NCI-H526 (cell line): ENCODE data around the gene CDK14.

Source experiments
- DNase-seq, 2 experiments: peaks; one replicate each; lab custom pipeline; 2025; lab: John Stamatoyannopoulos, UW

The CDK14 gene

DNA sequence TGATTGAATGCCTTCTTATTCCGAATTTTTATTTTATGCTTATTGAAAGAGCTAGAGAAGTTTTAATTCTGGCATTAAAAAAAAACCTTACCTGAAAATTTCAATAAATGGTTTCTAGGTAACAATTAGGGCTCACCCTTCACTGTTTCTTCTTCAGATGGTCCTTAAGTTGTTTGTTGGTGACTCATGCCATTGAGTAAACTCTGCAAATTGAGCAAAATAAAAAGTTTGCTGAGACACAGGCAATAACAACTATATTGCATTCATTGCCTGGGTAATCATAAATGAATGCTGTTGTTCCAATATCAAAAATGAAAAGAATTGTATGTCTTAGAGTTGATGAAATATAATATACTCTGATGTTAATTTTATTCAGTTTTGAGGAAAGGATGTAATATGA lies 300.3 kb downstream of the CDK14 start:
- DNase-seq, result no peak

DNA sequence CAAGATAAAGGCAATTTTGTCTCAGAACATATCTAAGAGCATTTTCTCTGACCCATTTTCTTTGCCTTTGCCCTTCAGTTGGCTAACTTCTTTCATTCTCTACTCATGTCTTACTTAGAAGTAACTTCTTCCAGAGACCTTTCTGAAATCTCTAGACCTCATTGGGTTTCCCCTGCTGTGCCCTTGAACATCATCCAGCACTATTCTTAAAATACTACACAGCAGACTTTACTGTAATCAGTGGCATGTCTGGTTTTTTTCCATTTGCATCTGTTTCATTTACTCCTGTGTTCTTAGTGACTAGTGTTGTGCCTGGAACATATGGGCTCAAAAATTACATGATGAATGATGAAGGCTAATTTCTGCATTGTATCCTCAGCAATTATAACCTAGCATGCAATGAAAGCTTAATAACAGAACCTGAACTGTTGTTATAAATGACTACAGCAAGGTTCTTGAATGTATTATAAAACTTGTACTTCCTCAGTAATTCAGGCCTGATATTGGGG lies 301.9 kb downstream of the CDK14 start:
- DNase-seq, result no peak

DNA sequence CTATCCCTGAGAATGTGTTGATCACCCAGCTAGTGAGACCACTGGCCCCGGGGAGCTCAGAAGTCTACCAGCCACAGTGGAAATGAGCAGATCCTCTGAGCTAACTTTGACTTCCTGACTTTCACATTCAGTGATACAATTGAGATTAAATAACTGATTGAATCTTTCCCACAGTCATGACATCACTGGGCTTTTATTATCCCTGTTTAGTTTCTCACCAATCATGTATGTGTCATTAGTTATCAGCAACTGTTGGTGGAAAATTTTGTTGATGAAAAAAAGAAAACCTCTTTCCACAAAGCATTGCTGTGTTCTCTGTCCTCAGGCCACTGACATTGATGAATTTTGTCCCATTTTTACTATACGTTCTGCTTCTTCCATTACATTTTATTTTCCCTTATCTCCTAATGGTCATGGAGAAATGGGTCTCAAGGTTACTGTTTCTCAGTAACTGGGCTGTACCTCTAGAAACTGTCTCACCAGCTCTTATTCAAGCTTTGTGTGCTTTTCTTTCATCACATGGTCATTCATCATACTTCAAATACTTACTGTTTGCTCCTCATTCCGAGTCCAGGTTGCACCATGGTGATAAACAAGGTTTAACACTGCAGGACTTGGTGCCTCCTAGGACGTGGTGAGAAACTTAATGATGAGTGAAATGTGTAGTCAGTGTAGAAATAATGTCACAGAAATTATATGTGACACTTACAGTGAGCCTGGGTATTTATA lies 304.7 kb downstream of the CDK14 start:
- no peak for DNase-seq

DNA sequence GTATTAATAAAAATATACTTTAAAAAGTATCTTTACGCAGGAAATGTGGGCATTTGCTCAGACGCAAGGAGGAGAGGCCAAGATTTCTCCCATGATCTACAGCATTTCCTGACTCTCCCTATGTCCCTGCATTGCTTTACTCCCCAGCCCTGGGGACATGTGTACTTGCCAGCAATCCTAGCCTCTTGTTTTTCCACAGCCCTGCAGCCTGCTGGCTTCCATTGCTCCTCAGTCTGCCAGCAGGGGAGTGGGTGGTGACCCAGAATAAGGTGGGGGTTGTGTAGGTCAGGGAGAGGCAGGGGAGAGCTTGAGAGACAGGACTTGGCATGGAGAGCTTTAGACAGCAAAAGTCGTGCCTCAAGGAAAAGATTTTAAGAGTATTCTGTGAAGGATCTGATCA lies 307.7 kb downstream of the CDK14 start:
- no peak for DNase-seq

DNA sequence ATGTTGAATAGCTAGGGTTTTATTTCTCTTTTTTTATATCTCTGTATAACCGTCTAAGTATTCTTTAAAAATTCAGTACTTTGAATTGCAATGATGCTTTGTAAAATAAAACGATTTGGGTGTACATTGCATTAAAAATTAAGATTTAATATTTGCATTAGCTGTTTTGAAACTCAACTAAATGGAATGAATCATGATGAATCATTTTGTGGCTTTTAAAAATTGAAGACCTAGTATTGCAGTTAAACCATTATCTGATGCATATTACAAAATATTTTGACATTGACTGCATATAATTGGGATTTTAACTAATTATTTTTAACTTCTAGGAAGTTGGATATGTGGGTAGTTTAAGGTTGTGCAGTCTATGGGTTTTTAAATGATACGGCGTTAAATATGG lies 314.0 kb downstream of the CDK14 start:
- DNase-seq, result no peak

DNA sequence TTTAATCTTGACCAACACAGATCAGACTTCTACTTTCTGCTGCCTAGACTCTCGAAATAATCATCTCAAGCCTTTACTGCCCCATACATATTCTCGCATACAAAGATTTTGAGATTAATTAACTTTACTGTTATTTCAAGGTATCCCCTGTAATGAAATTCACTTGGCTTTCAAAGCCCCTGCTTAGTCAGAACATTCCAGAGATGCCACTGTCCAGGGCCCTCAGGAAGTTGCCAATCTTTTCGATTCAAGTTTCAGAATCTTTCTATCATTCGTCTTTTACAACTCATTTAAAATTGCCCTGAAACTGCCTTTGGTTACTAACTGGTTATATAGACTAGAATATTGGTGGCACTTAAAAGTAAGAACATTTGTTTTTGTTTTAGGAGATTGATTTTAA lies 320.2 kb downstream of the CDK14 start:
- no peak for DNase-seq

DNA sequence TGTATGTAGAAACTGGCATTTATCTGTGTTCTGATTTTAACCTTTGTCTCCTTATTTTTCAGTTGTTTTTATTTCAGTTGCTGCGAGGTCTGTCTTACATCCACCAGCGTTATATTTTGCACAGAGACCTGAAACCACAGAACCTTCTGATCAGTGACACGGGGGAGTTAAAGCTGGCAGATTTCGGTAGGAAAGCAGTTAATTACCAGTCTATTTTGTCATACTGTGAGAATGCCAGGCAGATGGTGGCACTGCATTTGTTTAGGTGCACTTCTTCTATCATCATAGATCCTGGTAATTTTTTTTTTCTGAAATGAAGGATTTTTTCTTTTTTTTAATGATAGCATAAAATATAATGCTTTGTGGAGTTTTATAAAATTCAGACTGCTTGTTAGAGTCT lies 321.4 kb downstream of the CDK14 start:
- DNase-seq, result no peak

DNA sequence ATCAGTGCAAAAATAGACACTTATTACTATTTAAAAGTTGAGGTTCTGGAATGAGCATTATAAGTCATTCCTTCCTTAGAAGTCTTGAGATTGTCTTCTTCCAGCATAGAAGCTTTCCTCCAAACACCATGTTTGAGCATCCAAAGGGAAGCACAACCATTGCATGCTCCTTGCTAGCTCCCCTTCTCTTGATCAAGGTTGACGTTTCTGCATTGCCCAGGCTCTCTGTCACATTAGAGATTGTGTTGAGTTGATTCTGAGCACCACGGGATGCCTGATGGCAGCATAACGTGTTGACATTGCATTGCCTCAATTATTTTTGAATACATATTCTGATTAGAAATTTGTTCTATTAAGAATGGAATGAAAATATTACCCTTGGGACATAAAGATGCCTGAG lies 322.2 kb downstream of the CDK14 start:
- no peak for DNase-seq

DNA sequence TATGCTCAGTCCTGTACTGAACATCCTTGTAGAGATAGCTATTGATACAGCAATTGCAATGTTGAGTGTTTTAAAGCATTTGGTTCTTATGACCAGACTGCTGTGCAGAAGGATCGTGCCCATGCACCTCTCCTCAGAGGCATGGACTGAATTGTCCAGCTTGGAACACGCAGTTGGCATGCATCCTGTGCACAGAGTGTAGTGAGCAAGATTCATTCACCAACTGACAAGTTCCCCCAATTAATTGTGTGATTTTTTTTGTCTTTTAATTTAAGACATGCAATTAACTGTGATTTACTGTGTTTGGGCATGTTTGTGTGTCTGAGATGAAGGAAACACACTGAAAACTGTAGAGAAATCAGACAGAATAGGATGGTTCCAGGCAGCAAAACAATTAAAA lies 323.7 kb downstream of the CDK14 start:
- DNase-seq, result no peak

DNA sequence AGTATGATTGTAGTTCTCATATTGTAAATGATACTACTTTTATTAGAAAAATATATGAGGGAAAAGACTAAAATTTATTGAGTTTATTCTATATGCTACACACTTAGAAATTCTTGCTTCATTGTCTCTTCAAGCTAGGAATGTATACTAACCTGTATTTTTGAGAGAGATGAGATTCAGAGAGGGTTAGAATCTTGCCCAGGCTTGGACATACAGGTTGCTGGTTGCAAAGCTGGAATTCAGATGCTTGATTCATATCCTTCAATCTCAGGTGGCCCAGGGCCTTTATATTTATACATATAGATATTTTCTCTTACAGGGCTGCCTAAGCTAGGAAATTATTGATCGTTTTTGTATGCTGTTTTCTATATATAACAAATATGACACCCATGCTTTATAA lies 324.2 kb downstream of the CDK14 start:
- no peak for DNase-seq

DNA sequence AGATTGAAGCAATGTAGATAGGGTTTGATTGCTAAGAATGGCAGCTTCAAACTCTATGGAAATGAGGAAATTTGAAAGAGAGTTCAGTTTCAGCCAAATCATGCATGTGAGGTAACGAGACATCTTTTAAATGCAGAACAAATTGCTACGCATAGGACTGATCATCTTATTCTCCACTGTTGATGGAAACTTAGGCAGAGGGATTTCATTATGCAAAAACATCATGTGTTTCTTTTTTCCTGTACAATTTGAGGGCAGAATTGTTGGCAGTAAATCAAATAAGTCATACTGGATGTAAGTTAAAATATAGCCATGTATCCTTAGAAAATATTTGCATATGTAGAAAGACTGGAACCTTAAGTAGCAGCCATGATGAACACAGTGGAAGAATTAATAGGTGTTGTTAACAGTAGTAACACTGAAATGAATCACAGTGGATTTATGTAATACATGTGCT lies 327.4 kb downstream of the CDK14 start:
- DNase-seq, result no peak

DNA sequence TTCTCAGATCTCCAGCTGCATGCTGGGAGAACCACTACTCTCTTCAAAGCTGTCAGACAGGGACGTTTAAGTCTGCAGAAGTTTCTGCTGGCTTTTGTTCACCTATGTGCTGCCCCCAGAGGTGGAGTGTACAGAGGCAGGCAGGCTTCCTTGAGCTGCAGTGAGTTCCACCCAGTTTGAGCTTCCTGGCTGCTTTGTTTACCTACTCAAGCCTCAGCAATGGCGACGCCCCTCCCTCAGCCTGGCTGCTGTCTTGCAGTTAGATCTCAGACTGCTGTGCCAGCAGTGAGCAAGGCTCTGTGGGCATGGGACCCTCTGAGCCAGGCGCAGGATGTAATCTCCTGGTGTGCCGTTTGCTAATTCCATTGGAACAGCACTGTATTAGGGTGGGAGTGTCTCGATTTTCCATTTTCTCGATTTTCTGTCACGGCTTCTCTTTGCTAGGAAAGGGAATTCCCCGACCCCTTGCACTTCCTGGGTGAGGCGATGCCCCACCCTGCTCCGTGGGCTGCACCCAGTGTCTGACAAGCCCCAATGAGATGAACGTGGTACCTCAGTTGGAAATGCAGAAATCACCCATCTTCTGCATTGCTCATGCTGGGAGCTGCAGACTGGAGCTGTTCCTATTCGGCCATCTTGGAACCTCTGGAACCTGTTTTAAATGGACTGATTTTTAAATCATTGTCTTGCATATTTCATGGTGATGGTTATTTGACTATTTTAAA lies 332.7 kb downstream of the CDK14 start:
- DNase-seq, result peak; percentile 69 to 72

DNA sequence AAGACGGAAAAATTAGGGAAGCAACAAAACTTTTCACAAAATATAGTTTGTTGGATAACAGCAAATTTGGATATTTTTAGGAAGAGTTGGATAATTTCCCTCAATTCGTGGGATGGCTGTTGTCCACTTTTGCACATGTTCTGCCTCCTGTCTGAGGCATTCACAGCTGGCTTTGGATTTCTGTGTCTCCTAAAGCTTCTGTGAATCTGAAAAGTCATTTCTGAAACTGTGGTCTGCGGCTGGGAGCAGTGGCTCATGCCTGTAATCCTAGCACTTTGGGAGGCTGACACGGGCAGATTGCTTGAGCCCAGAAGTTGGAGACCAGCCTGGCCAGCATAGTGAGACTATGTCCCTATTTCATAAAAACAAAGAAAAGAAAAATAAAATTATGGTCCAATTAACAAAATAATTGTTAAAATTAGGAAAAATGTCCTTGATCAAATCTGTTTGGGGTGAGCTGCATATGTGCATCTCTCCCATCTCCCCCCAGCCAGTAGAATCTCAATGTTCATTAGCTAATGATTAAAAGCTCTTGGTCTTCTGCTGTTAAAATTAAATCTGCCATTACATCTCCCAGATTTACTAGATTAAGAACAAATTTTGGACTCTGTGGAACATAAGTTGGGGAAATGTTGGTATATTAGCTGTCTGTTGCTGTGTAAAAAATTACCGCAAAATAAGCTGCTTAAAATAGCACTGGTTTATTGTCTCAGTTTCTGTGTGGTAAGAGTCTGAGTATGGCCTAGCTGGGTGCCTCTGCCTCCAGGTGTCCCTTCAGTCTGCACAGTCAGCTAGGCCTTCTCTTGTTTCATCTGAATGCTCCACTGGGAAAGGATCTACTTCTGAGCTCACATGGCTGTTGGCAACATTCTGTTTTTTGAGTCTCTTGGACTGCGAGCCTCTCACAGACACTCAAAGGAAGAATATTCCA lies 336.1 kb downstream of the CDK14 start:
- no peak for DNase-seq

DNA sequence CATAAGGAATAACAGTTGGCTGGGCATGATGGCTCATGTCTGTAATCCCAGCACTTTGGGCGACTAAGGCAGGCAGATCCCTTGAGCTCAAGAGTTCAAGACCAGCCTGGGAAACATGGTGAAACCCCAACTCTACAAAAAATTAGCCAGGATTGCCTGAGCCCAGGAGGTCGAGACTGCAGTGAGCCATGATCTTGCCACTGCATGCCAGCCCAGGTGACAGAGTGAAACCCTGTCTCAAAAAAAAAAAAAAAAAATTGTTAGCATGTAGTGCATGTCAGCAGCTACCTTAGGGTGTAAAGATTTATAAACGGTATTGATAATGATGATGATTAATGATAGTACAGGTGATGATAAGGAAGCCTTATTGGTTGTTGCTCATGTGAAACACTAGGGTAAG lies 336.9 kb downstream of the CDK14 start:
- no peak for DNase-seq

DNA sequence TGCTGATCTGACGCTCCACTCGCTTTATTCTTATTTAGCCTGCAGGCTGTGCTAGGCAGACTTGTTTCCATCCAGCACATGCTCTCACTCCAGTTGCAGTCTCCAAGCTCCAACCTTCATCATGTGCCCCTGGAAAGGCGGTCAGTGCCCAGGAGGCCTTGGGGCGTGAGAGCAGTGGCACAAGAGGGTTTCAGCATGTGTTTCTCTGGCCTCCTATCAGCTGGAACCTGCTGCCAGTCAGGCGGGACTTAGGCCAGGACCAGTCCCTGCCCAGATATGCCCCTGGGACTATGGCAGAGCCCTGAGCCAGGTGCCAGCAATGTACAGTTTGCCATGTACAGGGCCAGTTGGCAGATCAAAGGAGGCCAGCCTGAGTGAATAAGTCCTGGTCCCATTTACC lies 337.9 kb downstream of the CDK14 start:
- no peak for DNase-seq

DNA sequence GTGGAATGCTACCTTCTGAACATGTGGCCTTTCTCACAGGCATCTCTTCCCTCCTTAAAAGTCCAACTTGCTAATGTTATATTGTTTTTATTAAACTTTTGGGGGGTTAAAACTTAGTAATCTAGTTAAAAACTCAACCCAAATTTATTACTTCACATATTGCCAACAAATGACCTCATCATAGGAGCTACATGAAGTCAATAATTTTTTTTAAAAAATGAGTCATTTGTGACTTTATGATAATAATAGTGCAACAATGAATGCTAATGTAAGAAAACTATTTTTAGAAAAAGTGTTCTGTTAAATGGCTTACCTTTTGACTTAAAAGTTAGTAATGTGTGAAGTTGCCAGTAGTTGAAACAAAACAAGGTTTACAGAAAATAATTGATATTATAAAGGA lies 342.2 kb downstream of the CDK14 start:
- DNase-seq, result no peak

DNA sequence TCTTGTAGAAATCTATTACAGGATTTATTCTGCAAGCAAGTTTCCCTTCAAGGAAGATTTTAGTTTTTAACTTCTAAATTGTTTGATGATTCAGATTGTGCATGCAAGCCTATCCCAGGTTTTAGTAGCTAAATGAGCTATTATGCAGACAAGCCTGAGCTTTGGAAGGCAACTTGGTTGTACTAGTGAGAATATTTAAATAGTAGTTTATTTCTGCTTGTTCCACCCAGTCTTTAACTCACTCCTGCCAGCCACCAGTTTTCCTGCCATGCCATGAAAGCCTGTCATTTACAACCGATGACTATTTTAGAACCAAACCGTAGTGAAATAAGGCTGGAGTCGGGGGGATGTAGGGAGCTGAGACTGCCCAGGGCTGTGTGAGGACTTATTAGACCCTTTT lies 343.5 kb downstream of the CDK14 start:
- DNase-seq, result no peak

DNA sequence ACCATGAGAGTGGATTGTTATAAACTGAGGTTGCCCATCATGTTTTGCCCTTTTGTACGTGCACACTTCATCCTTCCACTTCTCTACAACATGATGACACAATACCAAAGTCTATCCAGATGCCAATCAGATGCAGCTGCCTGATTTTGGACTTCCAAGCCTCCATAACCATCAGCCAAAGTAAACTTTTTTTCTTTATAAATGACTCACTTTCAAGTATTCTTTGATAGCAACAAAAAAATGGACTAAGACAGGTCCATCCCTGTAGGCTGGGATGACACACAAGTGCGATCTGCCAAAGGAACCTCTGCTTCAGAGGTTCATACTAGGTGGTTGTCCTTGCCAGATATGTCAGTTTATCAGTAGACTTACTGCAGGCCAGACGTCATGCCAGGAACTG lies 347.9 kb downstream of the CDK14 start:
- no peak for DNase-seq

DNA sequence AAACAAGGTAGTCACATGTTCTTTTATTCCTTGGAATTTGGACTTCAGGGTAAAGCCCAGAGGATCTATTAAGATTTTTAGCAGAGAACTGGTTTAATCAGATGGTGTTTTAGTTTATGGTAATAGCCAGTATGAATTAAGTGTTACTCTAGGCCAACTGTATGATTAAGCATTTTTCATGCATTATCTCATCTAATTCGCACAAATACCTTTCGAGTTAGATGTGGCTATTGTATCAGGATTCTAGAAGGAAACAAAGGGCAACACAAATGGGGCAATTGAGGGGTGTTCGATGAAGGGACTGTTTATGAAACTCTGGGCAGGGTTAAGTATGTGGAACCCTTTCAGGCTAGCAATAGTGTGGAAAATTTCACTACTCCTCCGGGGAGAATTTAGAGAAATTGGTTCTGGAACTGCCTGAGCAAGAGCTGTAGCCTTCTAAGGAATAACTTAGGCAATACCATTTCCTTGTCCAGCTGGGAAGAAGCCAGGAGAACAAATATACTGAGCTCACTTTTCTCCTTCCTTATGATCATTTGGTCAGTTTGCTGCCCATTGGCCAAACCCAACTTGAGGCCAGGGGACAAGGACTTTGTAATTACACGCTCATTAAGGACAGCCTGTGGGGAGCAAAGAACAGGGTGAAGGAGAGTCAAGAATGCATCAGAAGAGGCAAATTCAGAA lies 349.1 kb downstream of the CDK14 start:
- DNase-seq, result no peak

DNA sequence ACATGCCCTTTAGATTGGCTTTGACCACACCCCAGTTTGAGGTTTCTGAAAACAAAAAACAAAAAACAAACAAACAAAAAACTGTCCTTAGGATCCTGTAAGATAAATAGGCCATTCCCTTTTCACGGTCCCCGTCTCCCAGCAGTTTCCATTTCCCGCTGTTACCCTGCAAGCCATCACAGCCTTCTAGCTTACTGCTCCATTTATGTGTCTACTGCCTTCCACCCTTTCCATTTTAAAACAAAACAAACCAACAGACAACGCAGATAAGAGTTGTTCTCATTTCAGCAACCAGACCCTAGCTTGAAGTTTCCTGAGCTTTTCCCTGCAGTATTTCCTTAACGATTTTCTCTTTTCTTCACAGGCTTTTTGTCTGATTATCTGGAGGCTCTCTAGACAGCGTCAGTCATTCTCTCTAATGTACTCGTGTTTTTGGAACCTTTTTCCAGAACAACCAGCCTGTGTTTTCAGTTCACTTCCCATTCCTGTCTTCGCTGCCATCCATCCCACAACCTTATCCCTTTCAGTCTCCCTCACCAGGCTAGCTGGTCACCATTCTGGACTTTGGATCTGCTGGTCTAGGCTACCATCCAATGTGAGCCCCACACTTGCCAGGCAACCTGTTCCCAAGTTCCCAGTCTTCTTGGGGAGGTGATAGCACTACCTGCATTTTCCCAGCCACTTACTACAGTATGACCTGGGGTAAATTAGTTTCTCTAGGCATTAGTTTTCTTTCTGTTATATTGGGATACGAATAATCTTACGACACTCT lies 350.8 kb downstream of the CDK14 start:
- no peak for DNase-seq

DNA sequence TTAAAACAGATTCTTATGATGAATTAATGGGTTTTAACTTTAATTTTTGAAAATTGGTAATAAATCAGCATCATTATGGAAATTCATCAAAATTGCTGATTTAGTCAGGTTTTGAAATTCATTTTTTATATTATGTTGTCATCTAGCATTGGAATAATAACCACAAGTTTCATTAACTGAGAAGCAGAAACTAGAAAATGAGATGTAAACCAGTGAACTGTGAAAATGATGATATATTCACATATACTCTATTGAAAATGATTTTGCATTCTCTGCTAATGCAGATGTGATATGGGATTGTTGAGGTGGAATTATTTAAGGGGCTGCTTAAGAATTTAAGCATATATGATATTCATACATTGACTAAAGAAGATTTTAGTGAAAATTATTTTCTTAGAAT lies 352.0 kb downstream of the CDK14 start:
- DNase-seq, result no peak
